ENCODE data around the gene ZSCAN31.
"Not testable (repeated sequence)": the region's sequence is repeated elsewhere in the genome, so short reads cannot be mapped to it uniquely, and the experiment has no call there.

Gene ZSCAN31

GRCh38 chr6:28322661-28323060 lies 13.3 kb downstream of the ZSCAN31 start:
- Histone ChIP-seq H3K9ac (ENCODE audit: low read depth, low read length) (no peak overlapping the region), H3K4me1 (ENCODE audit: insufficient read depth, low read length) (no peaks in the 10 kb centered on the region), H3K36me3 (ENCODE audit: insufficient read depth, low read length) (peaks cover 8% of the 10 kb centered on the region; the same call in 1 of the 2 replicates), H3K9me3 (ENCODE audit: control insufficient read depth, insufficient read depth, low read length) (peaks cover 12% of the 10 kb centered on the region)

GRCh38 chr6:28317866-28318265 lies 18.1 kb downstream of the ZSCAN31 start:
- H3K9ac ChIP-seq (ENCODE audit: low read depth, low read length); H3K9me3 ChIP-seq (ENCODE audit: control insufficient read depth, insufficient read depth, low read length); H3K36me3 ChIP-seq (ENCODE audit: insufficient read depth, low read length); H3K4me1 ChIP-seq (ENCODE audit: insufficient read depth, low read length): not testable (repeated sequence)

DNA sequence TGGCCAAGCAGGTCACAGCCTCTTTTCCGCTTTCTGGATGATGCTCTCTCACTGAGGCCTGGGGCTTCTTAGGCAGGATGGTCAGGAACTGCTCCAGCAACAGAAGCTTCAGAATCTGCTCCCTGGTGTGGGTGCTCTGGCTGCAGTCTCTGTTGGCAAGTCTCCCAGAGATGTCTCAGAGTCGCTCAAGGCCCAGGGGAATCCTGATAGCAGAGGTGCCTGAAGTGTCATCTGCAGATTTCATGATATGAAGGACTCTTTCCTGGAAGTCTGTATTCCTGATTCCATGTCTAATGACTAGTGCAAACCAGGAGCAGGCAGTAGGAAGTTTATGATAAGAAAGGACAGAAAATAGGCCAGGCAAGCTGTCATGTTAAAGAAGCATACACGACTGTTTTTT lies 20.3 kb downstream of the ZSCAN31 start:
- Histone ChIP-seq H3K36me3 (ENCODE audit: insufficient read depth, low read length) (no peaks in the 10 kb centered on the region), H3K9me3 (ENCODE audit: control insufficient read depth, insufficient read depth, low read length) (no peaks in the 10 kb centered on the region; the same call in none of the 2 replicates), H3K4me1 (ENCODE audit: insufficient read depth, low read length) (peaks cover 5% of the 10 kb centered on the region; the same call in 1 of the 2 replicates), H3K9ac (ENCODE audit: low read depth, low read length) (no peak overlapping the region)

DNA sequence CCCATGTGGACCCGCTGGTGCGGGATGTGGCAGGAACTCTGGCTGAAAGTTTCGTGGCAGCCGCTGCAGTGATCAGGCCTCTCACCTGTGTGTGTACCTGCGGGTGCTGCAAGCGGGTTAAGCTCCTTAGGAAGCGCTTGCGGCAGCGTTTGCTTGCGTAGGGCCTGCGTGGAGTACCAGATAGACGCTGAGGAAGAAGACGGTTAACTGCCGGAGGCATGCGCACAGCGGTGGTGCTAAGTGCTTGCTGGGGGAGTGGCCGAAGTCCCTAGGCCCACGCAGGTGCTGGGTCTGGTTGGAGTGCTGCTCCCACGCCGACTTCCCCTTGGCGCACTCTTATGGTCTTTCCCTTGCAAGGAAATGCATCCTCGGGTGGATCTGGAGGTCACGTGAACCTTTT lies 23.0 kb downstream of the ZSCAN31 start:
- Histone ChIP-seq H3K9ac (ENCODE audit: low read depth, low read length) (no peak overlapping the region), H3K4me1 (ENCODE audit: insufficient read depth, low read length) (peaks cover 16% of the 10 kb centered on the region; the same call in 1 of the 2 replicates), H3K36me3 (ENCODE audit: insufficient read depth, low read length) (no peaks in the 10 kb centered on the region), H3K9me3 (ENCODE audit: control insufficient read depth, insufficient read depth, low read length) (no peaks in the 10 kb centered on the region; the same call in none of the 2 replicates)

DNA sequence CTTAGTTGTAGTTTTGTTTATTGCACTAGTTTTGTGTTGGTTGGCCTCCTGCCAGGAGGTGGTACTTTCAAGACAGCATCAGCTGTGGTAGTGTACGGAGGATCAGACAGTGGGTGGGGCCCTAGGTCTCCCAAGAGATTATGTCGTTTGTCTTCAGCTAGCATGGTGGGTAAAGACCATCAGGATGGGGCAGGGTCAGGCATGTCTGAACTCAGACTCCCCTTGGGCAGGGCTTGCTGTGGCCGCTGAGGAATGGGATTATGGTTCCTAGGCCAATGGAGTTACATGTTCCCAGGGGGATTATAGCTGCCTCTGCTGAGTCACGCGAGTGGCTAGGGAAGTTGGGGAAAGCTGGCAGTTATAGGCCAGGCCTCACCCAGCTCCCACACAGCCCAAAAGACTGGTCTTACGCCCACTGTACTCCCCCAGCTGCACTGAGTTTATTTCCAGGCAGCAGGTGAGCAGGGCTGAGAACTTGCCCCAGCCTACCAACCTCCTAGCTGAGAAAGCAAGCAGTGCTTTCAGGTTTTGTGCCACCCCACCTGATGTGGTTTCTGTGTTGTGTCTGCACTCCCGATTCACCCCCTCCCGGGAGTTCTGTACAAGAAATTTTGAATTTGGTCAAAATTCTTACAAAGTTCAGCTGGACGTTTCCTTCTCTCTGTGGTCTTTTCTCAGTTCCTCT lies 24.7 kb downstream of the ZSCAN31 start:
- Histone ChIP-seq H3K36me3 (ENCODE audit: insufficient read depth, low read length) (no peaks in the 10 kb centered on the region), H3K4me1 (ENCODE audit: insufficient read depth, low read length) (peaks cover 16% of the 10 kb centered on the region; the same call in 1 of the 2 replicates), H3K9me3 (ENCODE audit: control insufficient read depth, insufficient read depth, low read length) (no peaks in the 10 kb centered on the region; the same call in none of the 2 replicates), H3K9ac (ENCODE audit: low read depth, low read length) (no peak overlapping the region)

DNA sequence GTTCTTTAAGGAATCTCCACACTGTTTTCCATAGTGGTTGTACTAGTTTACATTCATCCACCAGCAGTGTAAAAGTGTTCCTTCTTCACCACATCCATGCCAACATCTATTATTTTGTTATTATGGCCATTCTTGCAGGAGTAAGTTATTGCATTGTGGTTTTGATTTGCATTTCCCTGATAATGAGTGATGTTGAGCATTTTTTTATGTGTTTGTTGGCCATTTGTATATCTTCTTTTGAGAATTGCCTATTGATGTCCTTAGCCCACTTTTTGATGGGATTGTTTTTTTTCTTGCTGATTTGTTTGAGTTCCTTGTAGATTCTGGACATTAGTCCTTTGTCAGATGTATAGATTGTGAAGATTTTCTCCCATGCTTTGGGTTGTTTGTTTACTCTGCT lies 29.6 kb downstream of the ZSCAN31 start:
- H3K36me3 ChIP-seq (ENCODE audit: insufficient read depth, low read length); H3K9me3 ChIP-seq (ENCODE audit: control insufficient read depth, insufficient read depth, low read length); H3K9ac ChIP-seq (ENCODE audit: low read depth, low read length): not testable (repeated sequence)
- peaks cover 16% of the 10 kb centered on the region; the same call in 1 of the 2 replicates for H3K4me1 ChIP-seq (ENCODE audit: insufficient read depth, low read length)

DNA sequence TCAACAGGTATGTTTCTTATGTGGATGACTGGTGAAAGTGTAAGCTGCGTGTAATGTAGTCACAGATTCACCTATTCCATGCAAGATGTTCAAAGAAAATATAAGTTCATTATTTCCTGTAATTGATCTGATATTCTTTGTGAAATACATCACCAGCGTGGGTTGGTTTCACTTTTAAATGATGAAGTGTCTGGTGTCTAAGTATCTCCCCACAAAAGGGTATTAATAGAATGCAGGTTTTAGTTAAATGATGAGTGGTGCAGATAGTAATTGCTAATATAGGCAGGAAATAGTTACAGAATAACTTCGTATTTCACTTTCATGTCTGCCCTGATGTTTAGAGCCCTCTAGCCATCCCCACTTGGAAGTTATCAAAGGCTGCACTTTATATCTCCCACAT lies 32.4 kb downstream of the ZSCAN31 start:
- Histone ChIP-seq H3K36me3 (ENCODE audit: insufficient read depth, low read length) (peaks cover 4% of the 10 kb centered on the region), H3K4me1 (ENCODE audit: insufficient read depth, low read length) (no peaks in the 10 kb centered on the region), H3K9ac (ENCODE audit: low read depth, low read length) (no peak overlapping the region), H3K9me3 (ENCODE audit: control insufficient read depth, insufficient read depth, low read length) (no peaks in the 10 kb centered on the region)

DNA sequence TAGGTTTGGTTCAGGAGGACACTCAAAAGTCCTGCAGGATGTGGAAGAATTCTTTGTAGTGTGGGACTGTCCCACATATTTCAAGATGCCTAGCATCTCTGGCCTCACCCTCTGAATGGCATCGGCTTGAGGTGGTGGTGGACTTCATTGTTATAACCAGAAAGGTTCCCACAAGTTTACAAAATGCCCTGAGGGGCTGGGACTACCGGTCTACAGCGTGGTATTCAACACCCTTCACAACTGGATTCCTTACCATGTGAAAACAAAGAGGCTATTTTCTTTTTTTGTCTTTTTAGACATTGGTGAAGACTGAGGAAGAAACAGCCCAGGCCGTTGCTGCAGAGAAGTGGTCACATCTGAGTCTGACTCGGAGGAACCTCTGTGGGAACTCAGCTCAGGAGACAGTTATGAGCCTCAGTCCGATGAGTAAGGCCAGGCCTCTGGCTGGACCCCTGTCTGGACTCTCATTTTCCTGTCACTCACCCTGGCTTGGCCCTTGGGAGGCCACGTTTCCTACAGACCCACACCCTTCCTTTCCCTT lies 39.4 kb downstream of the ZSCAN31 start:
- H3K4me1 ChIP-seq (ENCODE audit: insufficient read depth, low read length) = no peaks in the 10 kb centered on the region
- no peak overlapping the region for H3K9ac ChIP-seq (ENCODE audit: low read depth, low read length)
- H3K9me3 ChIP-seq (ENCODE audit: control insufficient read depth, insufficient read depth, low read length) = no peaks in the 10 kb centered on the region
- H3K36me3 ChIP-seq (ENCODE audit: insufficient read depth, low read length) = peaks cover 8% of the 10 kb centered on the region

DNA sequence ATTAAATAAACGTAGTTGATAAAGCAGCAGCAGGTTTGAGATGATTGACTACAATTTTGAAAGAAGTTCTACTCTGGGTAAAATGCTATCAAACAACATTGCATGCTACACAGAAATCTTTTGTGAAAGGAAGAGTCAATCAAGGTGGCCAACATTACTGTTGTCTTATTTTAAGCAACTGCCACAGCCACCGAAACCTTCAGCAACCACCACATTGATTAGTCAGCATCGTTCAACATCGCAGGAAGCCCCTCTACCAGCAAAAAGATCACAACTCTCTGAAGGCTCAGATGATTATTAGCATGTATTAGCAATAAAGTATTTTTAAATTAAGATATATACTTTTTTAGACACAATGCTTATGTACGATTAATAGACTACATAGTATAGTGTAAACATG lies 40.6 kb downstream of the ZSCAN31 start:
- H3K9me3 ChIP-seq (ENCODE audit: control insufficient read depth, insufficient read depth, low read length) = no peaks in the 10 kb centered on the region
- peaks cover 3% of the 10 kb centered on the region for H3K36me3 ChIP-seq (ENCODE audit: insufficient read depth, low read length)
- H3K9ac ChIP-seq (ENCODE audit: low read depth, low read length) = no peak overlapping the region
- no peaks in the 10 kb centered on the region for H3K4me1 ChIP-seq (ENCODE audit: insufficient read depth, low read length)

DNA sequence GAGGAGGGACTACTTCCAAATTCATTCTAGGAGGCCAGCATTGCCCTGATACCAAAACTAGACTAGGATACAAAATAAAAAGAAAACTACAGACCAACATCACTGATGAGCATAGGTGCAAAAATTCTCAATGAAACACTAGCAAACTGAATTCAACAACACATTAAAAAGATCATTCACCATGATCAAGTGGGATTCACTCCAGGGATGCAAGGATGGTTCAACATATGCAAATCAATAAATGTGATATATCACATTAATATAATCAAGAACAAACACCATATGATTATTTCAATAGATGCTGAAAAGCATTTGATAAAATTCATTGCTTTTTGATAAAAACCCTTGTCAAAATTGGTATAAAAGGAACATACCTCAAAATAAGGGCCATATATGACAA lies 44.4 kb downstream of the ZSCAN31 start:
- no peak overlapping the region for H3K9ac ChIP-seq (ENCODE audit: low read depth, low read length)
- H3K4me1 ChIP-seq (ENCODE audit: insufficient read depth, low read length) = no peaks in the 10 kb centered on the region
- no peaks in the 10 kb centered on the region; the same call in 1 of the 2 replicates for H3K36me3 ChIP-seq (ENCODE audit: insufficient read depth, low read length)
- no peaks in the 10 kb centered on the region for H3K9me3 ChIP-seq (ENCODE audit: control insufficient read depth, insufficient read depth, low read length)

GRCh38 chr6:28282926-28283325 lies 53.0 kb downstream of the ZSCAN31 start:
- Histone ChIP-seq H3K36me3 (ENCODE audit: insufficient read depth, low read length) (no peaks in the 10 kb centered on the region; the same call in 1 of the 2 replicates), H3K9ac (ENCODE audit: low read depth, low read length) (no peak overlapping the region), H3K9me3 (ENCODE audit: control insufficient read depth, insufficient read depth, low read length) (no peaks in the 10 kb centered on the region), H3K4me1 (ENCODE audit: insufficient read depth, low read length) (0 out of 2 replicates have a peak, but pooled peaks cover 5% of the 10 kb centered on the region)

DNA sequence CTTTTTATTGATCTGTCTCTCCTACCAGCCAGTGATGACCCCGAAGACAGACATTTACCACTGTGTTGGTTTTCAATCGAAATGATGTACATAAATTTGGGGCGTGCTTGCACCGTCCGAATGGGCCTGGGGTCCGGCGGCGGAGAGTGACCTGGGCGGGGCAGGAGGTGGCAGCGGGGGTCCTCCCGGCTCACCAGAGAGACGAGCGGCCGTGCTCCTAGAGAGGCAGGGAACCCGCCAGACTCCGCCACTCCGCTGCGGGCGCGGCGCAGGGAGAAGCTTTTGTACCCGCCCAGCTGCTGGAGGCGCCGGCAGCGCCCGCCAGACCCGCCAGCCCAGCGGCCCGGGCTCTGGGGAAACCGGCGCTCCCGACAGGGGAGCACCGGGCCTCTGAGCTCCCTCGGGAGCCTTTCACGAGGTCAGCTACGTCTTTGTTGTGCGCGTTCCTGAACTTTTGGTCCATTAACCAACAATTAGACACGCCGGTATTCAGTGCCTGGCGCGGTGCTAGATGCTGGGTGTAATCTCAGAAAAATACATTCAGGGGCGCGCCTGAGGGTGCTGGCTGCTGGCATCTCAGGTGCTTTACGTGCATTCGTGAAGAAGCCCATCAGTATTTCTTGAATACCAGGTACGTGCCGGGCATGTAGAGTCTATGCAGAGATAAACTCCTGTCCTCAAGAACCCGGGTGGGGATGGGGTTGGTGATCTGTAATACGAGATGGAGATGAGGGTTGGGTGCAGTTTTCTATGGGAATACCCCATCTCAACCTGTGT lies 54.5 kb downstream of the ZSCAN31 start, which contains the start of gene PGBD1:
TSS of gene PGBD1 (plus strand) at position 285 of the 777 bp plus-strand sequence. CDS start 2,242 bp downstream, outside the sequence.
- Histone ChIP-seq H3K9ac (ENCODE audit: low read depth, low read length) (peak within 1 kb of the TSS; percentile 95), H3K9me3 (ENCODE audit: control insufficient read depth, insufficient read depth, low read length) (no peaks in the 10 kb centered on the region), H3K36me3 (ENCODE audit: insufficient read depth, low read length) (peaks cover 5% of the 10 kb centered on the region; the same call in 1 of the 2 replicates), H3K4me1 (ENCODE audit: insufficient read depth, low read length) (0 out of 2 replicates have a peak, but pooled peaks cover 5% of the 10 kb centered on the region)

GRCh38 chr6:28280595-28281287 lies 55.2 kb downstream of the ZSCAN31 start:
- Histone ChIP-seq H3K9ac (ENCODE audit: low read depth, low read length) (peak overlapping the region; percentile 95; the same call in 1 of the 2 replicates), H3K9me3 (ENCODE audit: control insufficient read depth, insufficient read depth, low read length) (no peaks in the 10 kb centered on the region), H3K4me1 (ENCODE audit: insufficient read depth, low read length) (0 out of 2 replicates have a peak, but pooled peaks cover 5% of the 10 kb centered on the region), H3K36me3 (ENCODE audit: insufficient read depth, low read length) (peaks cover 5% of the 10 kb centered on the region; the same call in 1 of the 2 replicates)

DNA sequence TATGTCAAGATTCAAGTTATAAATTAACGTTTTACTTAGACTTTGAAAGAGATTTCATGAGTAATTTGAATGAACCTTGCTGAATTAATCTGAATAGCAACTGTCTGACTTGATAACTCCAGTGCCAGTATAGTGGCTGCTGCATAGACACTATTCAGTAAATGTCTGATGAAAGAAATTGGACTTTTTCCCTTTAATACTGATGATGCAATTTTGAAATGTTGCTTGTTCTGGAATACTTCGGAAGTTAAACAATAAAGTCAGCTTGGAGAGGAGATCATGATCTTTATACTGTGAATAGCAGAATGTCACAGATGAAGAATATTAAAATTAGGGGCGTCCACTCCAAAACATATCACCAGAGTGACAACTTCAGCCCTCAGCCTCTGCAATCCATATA lies 58.2 kb downstream of the ZSCAN31 start:
- H3K36me3 ChIP-seq (ENCODE audit: insufficient read depth, low read length) = peaks cover 14% of the 10 kb centered on the region
- H3K9ac ChIP-seq (ENCODE audit: low read depth, low read length) = no peak overlapping the region
- H3K4me1 ChIP-seq (ENCODE audit: insufficient read depth, low read length) = 0 out of 2 replicates have a peak, but pooled peaks cover 5% of the 10 kb centered on the region
- no peaks in the 10 kb centered on the region for H3K9me3 ChIP-seq (ENCODE audit: control insufficient read depth, insufficient read depth, low read length)

Measured in ES-I3 (cell line).